SK-N-SH (cell line): ENCODE data around the gene HDAC7. TPM values are rescaled to one million over a fixed set of nuclear protein-coding genes. Genes with fewer than 3 reads are reported as not detected.

ENCODE experiments used
- CTCF ChIA-PET: fragments of 300-600, 350-600 bp; formaldehyde crosslinking; extraction: SDS; loops from one replicate; lab custom pipeline; 2021; lab: Yijun Ruan, JAX
- POLR2A ChIA-PET: fragments of 350-600 bp; sonication (Branson Sonifier 250); formaldehyde crosslinking; extraction: SDS; loops from one replicate; lab custom pipeline; 2020; ENCODE audit warnings: antibody characterized with exemption, inconsistent platforms; lab: Yijun Ruan, JAX
- DNase-seq: peaks from one replicate; pipeline ENCODE4 v3.0.0; 2012
- H2AFZ ChIP-seq: fragments of 200-600 bp; sonication (generic); 2 replicates; pipeline ENCODE4 v1.8.1; 2016; ENCODE audit warnings: antibody characterized with exemption, mild to moderate bottlenecking, low read depth
- H3F3A ChIP-seq: fragments of 200-600 bp; sonication (generic); replicated peaks from 2 replicates; pipeline ENCODE3; 2016; ENCODE audit warnings: antibody characterized with exemption, mild to moderate bottlenecking; ENCODE audit not compliant: insufficient read depth
- H3K27ac ChIP-seq, 2 experiments: fragments of 200-500 bp in 1 of 2; fragments of 200-600 bp in 1 of 2; sonication (Bioruptor generic) in 1 of 2; sonication (generic), shearing (Covaris generic) in 1 of 2; 2 replicates each; pipeline versions ENCODE4 v1.5.1 to v1.6.1; 2014 to 2016; ENCODE audit warnings: low read depth in 2 of 2, inconsistent platforms in 1 of 2, low read length in 1 of 2, mild to moderate bottlenecking in 1 of 2, mixed read lengths in 1 of 2
- H3K27me3 ChIP-seq: fragments of 200-600 bp; sonication (generic), shearing (Covaris generic); 2 replicates; pipeline ENCODE4 v1.6.1; 2016; ENCODE audit warnings: mixed run types; ENCODE audit not compliant: insufficient read depth
- H3K36me3 ChIP-seq, 2 experiments: fragments of 200-500 bp in 1 of 2; fragments of 200-600 bp in 1 of 2; sonication (Bioruptor generic) in 1 of 2; sonication (generic) in 1 of 2; replicated peaks in 1 of 2; 2 replicates each; pipeline versions ENCODE3 to v1.5.1; 2014 to 2016; ENCODE audit warnings: low read length in 1 of 2, mild to moderate bottlenecking in 1 of 2; ENCODE audit not compliant: insufficient read depth in 2 of 2, control insufficient read depth in 1 of 2
- H3K4me1 ChIP-seq, 2 experiments: fragments of 200-500 bp in 1 of 2; fragments of 200-600 bp in 1 of 2; sonication (Bioruptor generic) in 1 of 2; sonication (generic), shearing (Covaris generic) in 1 of 2; 2 replicates each; pipeline versions ENCODE4 v1.5.1 to v1.6.1; 2014 to 2016; ENCODE audit warnings: low read depth in 1 of 2, low read length in 1 of 2, mixed run types in 1 of 2; ENCODE audit not compliant: insufficient read depth in 2 of 2, control insufficient read depth in 1 of 2
- H3K4me2 ChIP-seq: fragments of 200-600 bp; sonication (generic), shearing (Covaris generic); 2 replicates; pipeline ENCODE4 v1.6.1; 2017; ENCODE audit warnings: mixed run types
- H3K4me3 ChIP-seq, 2 experiments: fragments of 200-500 bp in 1 of 2; fragments of 200-600 bp in 1 of 2; sonication (Bioruptor generic) in 1 of 2; sonication (generic), shearing (Covaris generic) in 1 of 2; 2 replicates each; pipeline versions ENCODE4 v1.5.1 to v1.8.1; 2014 to 2016; ENCODE audit warnings: low read depth in 2 of 2, inconsistent platforms in 1 of 2, low read length in 1 of 2, mild to moderate bottlenecking in 1 of 2, mixed read lengths in 1 of 2, moderate library complexity in 1 of 2
- H3K79me2 ChIP-seq: fragments of 200-600 bp; sonication (generic); 2 replicates; pipeline ENCODE4 v1.8.1; 2017; ENCODE audit warnings: mild to moderate bottlenecking; ENCODE audit not compliant: insufficient read depth
- H3K9ac ChIP-seq: fragments of 200-600 bp; sonication (generic); 2 replicates; pipeline ENCODE4 v1.6.1; 2017; ENCODE audit warnings: mixed run types
- H3K9me2 ChIP-seq: fragments of 200-600 bp; sonication (generic); 2 replicates; pipeline ENCODE4 v1.6.1; 2017; ENCODE audit warnings: mixed run types
- H3K9me3 ChIP-seq: fragments of 200-600 bp; sonication (generic); 2 replicates; pipeline ENCODE4 v1.6.1; 2017; ENCODE audit warnings: mixed run types, mild to moderate bottlenecking, moderate library complexity
- H4K20me1 ChIP-seq: fragments of 200-600 bp; sonication (generic); 2 replicates; pipeline ENCODE4 v1.6.1; 2017; ENCODE audit warnings: mild to moderate bottlenecking, mixed run types; ENCODE audit not compliant: insufficient read depth
- CHD2 ChIP-seq: fragments of 150-350 bp; IDR thresholded peaks from 2 replicates; pipeline ENCODE4 v1.6.1; 2018; ENCODE audit warnings: low read length; ENCODE audit not compliant: partially characterized antibody
- FOSL2 ChIP-seq: IDR thresholded peaks from 2 replicates; pipeline ENCODE4 v1.4.0; 2012; ENCODE audit warnings: low read depth, mild to moderate bottlenecking, moderate library complexity, borderline replicate concordance
- RAD21 ChIP-seq: IDR thresholded peaks from 2 replicates; pipeline ENCODE4 v1.6.1; 2012; ENCODE audit warnings: mild to moderate bottlenecking, low read length
- RFX5 ChIP-seq: IDR thresholded peaks from 2 replicates; pipeline ENCODE4 v1.6.1; 2012; ENCODE audit warnings: mild to moderate bottlenecking, improper control_type of control experiment, low read length
- RXRA ChIP-seq: IDR thresholded peaks from 2 replicates; pipeline ENCODE4 v1.4.0; 2012; ENCODE audit warnings: low read depth, mild to moderate bottlenecking, borderline replicate concordance
- SMC3 ChIP-seq: IDR thresholded peaks from 2 replicates; pipeline ENCODE4 v1.6.1; 2012; ENCODE audit warnings: low read depth, low read length, improper control_type of control experiment
- TEAD4 ChIP-seq: IDR thresholded peaks from 2 replicates; pipeline ENCODE4 v1.4.0; 2012; ENCODE audit warnings: mild to moderate bottlenecking, borderline replicate concordance; ENCODE audit not compliant: insufficient read depth
- YY1 ChIP-seq: IDR thresholded peaks from 2 replicates; pipeline ENCODE4 v1.4.0; 2012; ENCODE audit warnings: low read depth, mild to moderate bottlenecking
- WGBS: methylation state at CpG from one replicate; pipeline ENCODE4 v1.1.6; 2017; ENCODE audit warnings: low lambda C conversion rate; 5-methylcytosine and 5-hydroxymethylcytosine counted together
- polyA plus RNA-seq, 3 experiments: library from polyadenylated mRNA; depleted of rRNA; stranded (reverse); fragments of >200 nt; gene quantifications; 2 replicates each; pipeline ENCODE4 v1.2.3, GENCODE V29; 2012
- TF ChIP-seq, protein P1 (sequence below): IDR thresholded peaks from 2 replicates; pipeline ENCODE4 v1.4.0; 2012; ENCODE audit warnings: low read depth, borderline replicate concordance
- TF ChIP-seq, protein P2 (sequence below): IDR thresholded peaks from 2 replicates; pipeline ENCODE4 v1.6.1; 2012; ENCODE audit warnings: mild to moderate bottlenecking, low read depth, low read length, moderate library complexity
- TF ChIP-seq, protein P3 (sequence below): fragments of 150-350 bp; IDR thresholded peaks from 2 replicates; pipeline ENCODE4 v1.6.1; 2016; ENCODE audit warnings: mild to moderate bottlenecking, low read depth, low read length

The HDAC7 gene
- polyA plus RNA-seq, 1 of the 3 experiments (the other 2 are of a cell fraction) = 51.0 TPM

DNA sequence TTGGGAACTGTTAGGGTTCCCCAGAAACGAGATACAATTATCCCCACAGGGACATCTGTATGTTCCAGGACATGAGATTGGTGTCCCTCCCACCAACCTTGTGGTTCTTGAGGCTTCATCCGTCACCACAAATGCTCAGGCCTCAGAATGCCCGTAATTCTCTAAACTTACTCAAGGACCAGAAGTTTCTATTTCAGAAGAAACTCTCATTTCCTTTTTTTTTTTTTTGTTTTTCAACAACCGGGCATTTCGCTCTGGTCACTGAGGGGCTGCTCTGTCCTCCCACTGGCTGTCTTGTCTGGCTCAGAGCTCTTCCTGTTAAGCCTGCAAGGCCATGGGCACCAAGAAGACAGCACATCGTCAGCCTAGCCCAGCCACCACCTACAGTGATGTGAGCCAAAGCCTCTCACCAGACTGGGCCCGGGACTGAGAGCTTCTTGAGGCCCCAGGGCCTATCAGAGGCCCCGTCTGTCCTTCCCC lies 48.9 kb upstream of the HDAC7 start:
- 71% methylated on average over 8 of the region's 8 CpGs for WGBS
- no peak for DNase-seq
- no peaks in the 10 kb centered on the region for H3K9me3 ChIP-seq
- no peaks in the 10 kb centered on the region for H4K20me1 ChIP-seq
- no peak overlapping the region for H3K4me3 ChIP-seq
- POLR2A ChIA-PET = no interaction called here
- TF ChIP-seq RXRA = no peak
- TF ChIP-seq, protein P1, sequence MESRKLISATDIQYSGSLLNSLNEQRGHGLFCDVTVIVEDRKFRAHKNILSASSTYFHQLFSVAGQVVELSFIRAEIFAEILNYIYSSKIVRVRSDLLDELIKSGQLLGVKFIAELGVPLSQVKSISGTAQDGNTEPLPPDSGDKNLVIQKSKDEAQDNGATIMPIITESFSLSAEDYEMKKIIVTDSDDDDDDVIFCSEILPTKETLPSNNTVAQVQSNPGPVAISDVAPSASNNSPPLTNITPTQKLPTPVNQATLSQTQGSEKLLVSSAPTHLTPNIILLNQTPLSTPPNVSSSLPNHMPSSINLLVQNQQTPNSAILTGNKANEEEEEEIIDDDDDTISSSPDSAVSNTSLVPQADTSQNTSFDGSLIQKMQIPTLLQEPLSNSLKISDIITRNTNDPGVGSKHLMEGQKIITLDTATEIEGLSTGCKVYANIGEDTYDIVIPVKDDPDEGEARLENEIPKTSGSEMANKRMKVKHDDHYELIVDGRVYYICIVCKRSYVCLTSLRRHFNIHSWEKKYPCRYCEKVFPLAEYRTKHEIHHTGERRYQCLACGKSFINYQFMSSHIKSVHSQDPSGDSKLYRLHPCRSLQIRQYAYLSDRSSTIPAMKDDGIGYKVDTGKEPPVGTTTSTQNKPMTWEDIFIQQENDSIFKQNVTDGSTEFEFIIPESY = no peak
- TF ChIP-seq, protein P2, sequence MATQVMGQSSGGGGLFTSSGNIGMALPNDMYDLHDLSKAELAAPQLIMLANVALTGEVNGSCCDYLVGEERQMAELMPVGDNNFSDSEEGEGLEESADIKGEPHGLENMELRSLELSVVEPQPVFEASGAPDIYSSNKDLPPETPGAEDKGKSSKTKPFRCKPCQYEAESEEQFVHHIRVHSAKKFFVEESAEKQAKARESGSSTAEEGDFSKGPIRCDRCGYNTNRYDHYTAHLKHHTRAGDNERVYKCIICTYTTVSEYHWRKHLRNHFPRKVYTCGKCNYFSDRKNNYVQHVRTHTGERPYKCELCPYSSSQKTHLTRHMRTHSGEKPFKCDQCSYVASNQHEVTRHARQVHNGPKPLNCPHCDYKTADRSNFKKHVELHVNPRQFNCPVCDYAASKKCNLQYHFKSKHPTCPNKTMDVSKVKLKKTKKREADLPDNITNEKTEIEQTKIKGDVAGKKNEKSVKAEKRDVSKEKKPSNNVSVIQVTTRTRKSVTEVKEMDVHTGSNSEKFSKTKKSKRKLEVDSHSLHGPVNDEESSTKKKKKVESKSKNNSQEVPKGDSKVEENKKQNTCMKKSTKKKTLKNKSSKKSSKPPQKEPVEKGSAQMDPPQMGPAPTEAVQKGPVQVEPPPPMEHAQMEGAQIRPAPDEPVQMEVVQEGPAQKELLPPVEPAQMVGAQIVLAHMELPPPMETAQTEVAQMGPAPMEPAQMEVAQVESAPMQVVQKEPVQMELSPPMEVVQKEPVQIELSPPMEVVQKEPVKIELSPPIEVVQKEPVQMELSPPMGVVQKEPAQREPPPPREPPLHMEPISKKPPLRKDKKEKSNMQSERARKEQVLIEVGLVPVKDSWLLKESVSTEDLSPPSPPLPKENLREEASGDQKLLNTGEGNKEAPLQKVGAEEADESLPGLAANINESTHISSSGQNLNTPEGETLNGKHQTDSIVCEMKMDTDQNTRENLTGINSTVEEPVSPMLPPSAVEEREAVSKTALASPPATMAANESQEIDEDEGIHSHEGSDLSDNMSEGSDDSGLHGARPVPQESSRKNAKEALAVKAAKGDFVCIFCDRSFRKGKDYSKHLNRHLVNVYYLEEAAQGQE = no peak
- no peak for TF ChIP-seq TEAD4
- TF ChIP-seq, protein P3, sequence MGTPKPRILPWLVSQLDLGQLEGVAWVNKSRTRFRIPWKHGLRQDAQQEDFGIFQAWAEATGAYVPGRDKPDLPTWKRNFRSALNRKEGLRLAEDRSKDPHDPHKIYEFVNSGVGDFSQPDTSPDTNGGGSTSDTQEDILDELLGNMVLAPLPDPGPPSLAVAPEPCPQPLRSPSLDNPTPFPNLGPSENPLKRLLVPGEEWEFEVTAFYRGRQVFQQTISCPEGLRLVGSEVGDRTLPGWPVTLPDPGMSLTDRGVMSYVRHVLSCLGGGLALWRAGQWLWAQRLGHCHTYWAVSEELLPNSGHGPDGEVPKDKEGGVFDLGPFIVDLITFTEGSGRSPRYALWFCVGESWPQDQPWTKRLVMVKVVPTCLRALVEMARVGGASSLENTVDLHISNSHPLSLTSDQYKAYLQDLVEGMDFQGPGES = no peak
- TF ChIP-seq SMC3 = no peak
- TF ChIP-seq CHD2 = no peak
- TF ChIP-seq YY1 = no peak
- no peak for TF ChIP-seq RAD21
- no peak for TF ChIP-seq FOSL2
- no peak for TF ChIP-seq RFX5
- H3K9ac ChIP-seq = no peak overlapping the region
- H3K4me2 ChIP-seq = no peak overlapping the region
- no peaks in the 10 kb centered on the region for H3K79me2 ChIP-seq
- no peaks in the 10 kb centered on the region for H3K9me2 ChIP-seq
- H3F3A ChIP-seq = no peaks in the 10 kb centered on the region
- H3K36me3 ChIP-seq = no peaks in the 10 kb centered on the region
- H3K27ac ChIP-seq = no peak overlapping the region
- H2AFZ ChIP-seq = no peak overlapping the region
- CTCF ChIA-PET = interaction anchor here (0.9 to 1.8 kb wide), 6 partner anchors 30 to 126 kb away, joined by 3 to 5 read pairs (median 4); partner anchors contain the start of gene VDR
- peaks cover 0 to 8% of the 10 kb centered on the region in 2 experiments; a peak in 1 of 4 replicates for H3K4me1 ChIP-seq
- H3K27me3 ChIP-seq = no peaks in the 10 kb centered on the region
